ENCODE results near the gene CDV3.
"Not testable (repeated sequence)": the region's sequence is repeated elsewhere in the genome, so short reads cannot be mapped to it uniquely, and the experiment has no call there.

CDV3 gene

GRCh38 chr3:133573629-133574194 is at the start of gene CDV3:
Gene CDV3, plus strand, starts transcription at chr3:133573686. Its CDS starts 359 bp downstream, at chr3:133574045.
- in situ Hi-C loops (cut with HindIII; ENCODE audit: low sequenced_read_pairs), result no loop called here

- in situ Hi-C loops (cut with HindIII; ENCODE audit: low sequenced_read_pairs), result not testable (repeated sequence)
Measured at GRCh38 chr3:133523758-133524157, 49.7 kb upstream of the CDV3 start.

- in situ Hi-C loops (cut with HindIII; ENCODE audit: low sequenced_read_pairs), result no loop called here
Measured at GRCh38 chr3:133525435-133525834, 48.1 kb upstream of the CDV3 start.

- in situ Hi-C loops (cut with HindIII; ENCODE audit: low sequenced_read_pairs), result no loop called here
Measured at GRCh38 chr3:133527081-133527715, 46.3 kb upstream of the CDV3 start.

GRCh38 chr3:133529809-133530208 is 43.7 kb upstream of the CDV3 start:
- in situ Hi-C loops (cut with HindIII; ENCODE audit: low sequenced_read_pairs), result no loop called here

GRCh38 chr3:133531981-133532380 is 41.5 kb upstream of the CDV3 start:
- in situ Hi-C loops (cut with HindIII; ENCODE audit: low sequenced_read_pairs), result no loop called here

GRCh38 chr3:133532951-133533350 is 40.5 kb upstream of the CDV3 start:
- in situ Hi-C loops (cut with HindIII; ENCODE audit: low sequenced_read_pairs), result no loop called here

- in situ Hi-C loops (cut with HindIII; ENCODE audit: low sequenced_read_pairs), result no loop called here
Measured at GRCh38 chr3:133535971-133536881, 37.3 kb upstream of the CDV3 start.

- in situ Hi-C loops (cut with HindIII; ENCODE audit: low sequenced_read_pairs), result not testable (repeated sequence)
Measured at GRCh38 chr3:133537131-133537530, 36.4 kb upstream of the CDV3 start.

- in situ Hi-C loops (cut with HindIII; ENCODE audit: low sequenced_read_pairs), result no loop called here
Measured at GRCh38 chr3:133538154-133538553, 35.3 kb upstream of the CDV3 start.

- in situ Hi-C loops (cut with HindIII; ENCODE audit: low sequenced_read_pairs), result no loop called here
Measured at GRCh38 chr3:133540896-133541674, 32.4 kb upstream of the CDV3 start.

GRCh38 chr3:133542871-133543270 is 30.6 kb upstream of the CDV3 start:
- in situ Hi-C loops (cut with HindIII; ENCODE audit: low sequenced_read_pairs), result no loop called here

GRCh38 chr3:133544983-133545382 is 28.5 kb upstream of the CDV3 start:
- in situ Hi-C loops (cut with HindIII; ENCODE audit: low sequenced_read_pairs), result not testable (repeated sequence)

- in situ Hi-C loops (cut with HindIII; ENCODE audit: low sequenced_read_pairs), result no loop called here
Measured at GRCh38 chr3:133547432-133548041, 25.9 kb upstream of the CDV3 start.

GRCh38 chr3:133548090-133548489 is 25.4 kb upstream of the CDV3 start:
- in situ Hi-C loops (cut with HindIII; ENCODE audit: low sequenced_read_pairs), result no loop called here

- in situ Hi-C loops (cut with HindIII; ENCODE audit: low sequenced_read_pairs), result no loop called here
Measured at GRCh38 chr3:133549565-133549964, 23.9 kb upstream of the CDV3 start.

GRCh38 chr3:133551589-133551988 is 21.9 kb upstream of the CDV3 start:
- in situ Hi-C loops (cut with HindIII; ENCODE audit: low sequenced_read_pairs), result not testable (repeated sequence)

GRCh38 chr3:133561679-133562078 is 11.8 kb upstream of the CDV3 start:
- in situ Hi-C loops (cut with HindIII; ENCODE audit: low sequenced_read_pairs), result no loop called here

GRCh38 chr3:133562376-133562775 is 11.1 kb upstream of the CDV3 start:
- in situ Hi-C loops (cut with HindIII; ENCODE audit: low sequenced_read_pairs), result no loop called here

GRCh38 chr3:133563186-133563591 is 10.3 kb upstream of the CDV3 start:
- in situ Hi-C loops (cut with HindIII; ENCODE audit: low sequenced_read_pairs), result no loop called here

- in situ Hi-C loops (cut with HindIII; ENCODE audit: low sequenced_read_pairs), result no loop called here
Measured at GRCh38 chr3:133563816-133564215, 9.7 kb upstream of the CDV3 start.

All from endothelial cell of hepatic sinusoid (primary cell).